GOT3 (cell line): ENCODE results near the gene LCN2.
A peak's percentile ranks its signal among the peaks of the same experiment; 100 is the strongest.

Experiments used
- DNase-seq: peaks from one replicate; lab custom pipeline; 2025; ENCODE audit warnings: mixed read lengths; lab: John Stamatoyannopoulos, UW

LCN2 gene

DNA sequence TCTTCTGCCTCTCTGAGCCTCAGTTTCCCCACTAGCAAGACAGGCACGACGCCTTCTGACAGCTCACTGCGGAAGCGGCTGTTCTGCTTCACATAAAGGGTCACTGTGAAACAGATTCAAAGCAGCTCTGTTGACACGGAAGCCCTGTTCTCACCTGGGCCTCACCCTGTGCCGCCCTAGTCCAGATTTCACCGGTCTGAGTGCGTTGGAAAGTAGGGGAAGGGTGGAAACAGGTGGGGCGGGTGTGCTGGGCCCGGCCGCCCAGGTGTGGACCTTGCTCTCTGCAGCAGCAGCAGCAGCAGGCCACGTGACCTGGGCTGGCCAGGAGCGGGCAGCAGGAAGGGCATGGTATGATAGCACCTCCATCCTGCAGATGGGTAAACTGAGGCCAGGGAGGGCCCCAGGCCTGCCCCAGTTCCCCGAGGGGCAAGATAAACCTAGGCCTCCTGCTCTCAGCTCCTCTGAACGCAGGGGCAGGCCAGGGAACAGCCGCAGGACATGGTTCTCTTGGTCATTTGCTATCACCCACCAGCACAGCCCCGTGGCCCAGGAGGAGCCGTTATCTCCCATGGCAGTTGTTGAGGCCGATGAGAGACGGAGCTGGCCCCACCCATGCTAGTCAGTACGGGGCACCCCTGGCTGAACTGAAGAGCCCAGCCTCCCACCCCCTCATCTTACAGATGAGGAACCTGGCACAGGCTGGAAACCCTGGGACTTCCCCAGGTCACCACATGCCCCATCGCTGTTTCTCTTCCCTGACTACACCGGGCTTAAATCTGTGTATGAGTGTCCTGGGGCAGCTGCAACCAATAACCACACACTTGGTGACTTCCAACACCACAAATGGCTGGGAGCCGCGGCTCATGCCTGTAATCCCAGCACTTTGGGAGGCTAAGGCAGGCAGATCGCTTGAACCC lies 33.8 kb upstream of the LCN2 start:
- no peak for DNase-seq

DNA sequence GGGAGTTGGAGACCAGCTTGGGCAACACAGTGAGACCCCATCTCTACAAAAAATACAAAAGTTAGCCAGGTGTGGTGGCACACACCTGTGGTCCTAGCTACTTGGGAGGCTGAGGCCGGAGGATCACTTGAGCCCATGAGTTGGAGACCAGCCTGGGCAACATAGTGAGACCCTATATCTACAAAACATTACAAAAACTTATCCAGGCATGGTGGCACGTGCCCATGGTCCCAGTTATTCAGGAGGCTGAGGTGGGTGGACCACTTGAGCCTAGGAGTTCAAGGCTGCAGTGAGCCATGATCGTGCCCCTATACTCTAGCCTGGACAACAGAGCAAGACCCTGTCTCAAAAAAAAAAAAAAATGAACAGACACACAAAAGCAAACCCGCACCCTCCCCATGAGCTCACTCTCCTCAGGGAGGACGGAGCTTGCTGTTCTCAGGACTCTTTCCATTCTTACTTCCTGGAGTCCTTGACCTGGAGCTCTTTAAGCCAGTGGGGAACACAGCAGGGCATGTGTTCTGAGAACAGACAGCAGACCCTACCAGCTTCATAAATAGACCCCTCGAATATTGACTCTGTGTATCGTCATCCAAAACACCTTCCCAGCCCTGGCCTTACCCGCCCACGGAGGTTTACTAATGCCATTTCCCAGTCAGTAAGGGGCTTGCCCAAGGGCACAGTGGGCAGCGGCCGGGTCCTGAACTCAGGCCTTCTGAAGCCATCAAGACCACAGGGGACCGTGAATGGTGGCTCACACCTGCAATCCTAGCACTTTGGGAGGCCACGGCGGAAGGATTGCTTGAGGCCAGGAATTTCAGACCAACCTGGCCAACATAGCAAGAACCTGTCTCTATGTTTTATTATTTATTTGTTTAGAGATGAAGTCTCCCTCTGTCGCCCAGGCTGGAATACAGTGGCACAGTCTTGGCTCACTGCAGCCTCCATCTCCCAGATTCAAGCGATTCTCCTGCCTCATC lies 32.9 kb upstream of the LCN2 start:
- no peak for DNase-seq

- DNase-seq = peak; percentile 41
These were observed 31.4 kb upstream of the LCN2 start for GRCh38 chr9:128117613-128118471.

DNA sequence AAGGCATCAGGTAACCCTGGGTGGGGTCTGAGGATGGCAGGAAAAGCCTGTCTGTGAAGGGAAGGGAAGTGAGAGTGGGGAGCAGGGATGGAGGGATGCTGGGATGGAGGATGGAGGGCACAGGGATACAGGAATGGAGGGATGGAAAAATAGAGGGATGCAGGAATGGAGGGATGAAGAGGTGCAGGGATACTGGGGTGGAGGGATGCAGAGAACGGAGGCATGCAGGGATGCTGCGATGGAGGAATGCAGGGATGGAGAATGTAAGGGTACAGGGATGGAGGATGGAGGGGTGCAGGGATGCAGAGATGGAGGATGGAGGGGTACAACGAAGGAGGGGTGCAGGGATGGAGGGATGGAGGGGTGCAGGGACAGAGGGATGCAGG lies 30.8 kb upstream of the LCN2 start:
- no peak for DNase-seq

GRCh38 chr9:128118971-128119665 lies 30.1 kb upstream of the LCN2 start:
- DNase-seq = no peak

DNA sequence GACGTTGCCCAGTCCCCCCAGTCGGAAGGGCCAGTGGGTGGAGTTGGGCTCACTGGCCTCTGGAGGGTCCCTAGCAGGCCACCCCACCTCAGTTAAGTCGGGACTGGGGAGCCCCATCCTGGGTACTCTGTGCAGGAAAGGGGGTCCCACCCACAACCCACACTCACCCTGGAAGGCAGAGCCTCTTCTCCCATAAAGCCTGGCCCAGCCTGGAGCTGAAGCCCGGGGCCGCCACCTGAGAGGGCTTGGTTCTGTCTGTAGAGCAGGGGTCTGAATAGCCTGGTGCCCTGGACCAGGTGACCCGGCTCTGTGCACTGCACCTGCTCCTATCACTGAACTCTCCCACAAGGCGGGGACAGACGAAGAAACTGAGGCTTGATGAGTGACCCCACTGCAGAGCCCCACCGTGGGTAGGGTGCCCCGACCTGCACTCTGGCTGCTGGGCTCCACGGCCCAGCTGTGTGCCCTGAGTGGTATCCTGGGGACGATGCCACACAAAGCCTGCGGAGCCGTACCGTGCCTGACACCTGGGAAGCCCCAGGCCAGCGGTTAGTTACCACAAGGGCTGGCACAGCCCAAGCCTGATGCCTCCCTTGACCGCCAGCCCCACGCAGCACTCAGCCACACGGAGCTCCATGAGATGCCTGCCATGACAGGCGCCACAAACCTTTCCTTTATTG lies 29.1 kb upstream of the LCN2 start:
- DNase-seq = no peak

DNA sequence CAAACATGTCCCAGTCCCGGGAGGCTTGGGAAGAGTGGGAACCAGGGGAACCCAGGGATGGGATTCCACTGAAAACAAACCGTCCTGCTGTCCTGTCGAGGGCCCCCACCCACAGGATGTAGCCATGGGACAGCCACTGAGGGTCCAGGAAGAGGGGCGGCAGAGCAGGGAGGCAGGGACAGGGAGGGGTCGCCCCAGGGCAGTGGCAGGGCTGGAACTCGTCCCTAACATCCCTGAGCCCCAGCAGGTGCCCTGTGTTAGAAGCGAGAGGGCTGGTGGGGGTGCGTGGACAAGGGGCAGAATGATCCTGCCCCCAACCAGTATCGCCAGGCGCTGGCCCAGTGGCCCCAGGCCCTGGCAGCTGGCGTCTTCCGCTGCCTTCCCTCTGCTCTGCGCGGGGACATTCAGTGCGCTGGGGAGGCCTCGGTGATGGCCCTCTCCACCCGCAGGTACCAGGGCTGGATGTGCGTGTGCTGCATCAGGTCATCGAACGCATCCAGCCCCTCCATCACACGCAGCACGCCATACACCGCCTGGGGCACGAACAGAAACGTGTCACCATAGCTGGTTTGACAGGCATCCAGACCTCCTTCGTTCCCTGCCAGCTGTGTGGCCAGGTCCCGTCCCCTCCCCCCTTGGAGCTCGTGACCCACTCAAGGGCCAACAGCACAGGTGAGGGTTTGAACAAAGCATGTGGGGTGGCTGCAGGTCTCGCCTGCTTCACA lies 28.4 kb upstream of the LCN2 start:
- DNase-seq = no peak

DNA sequence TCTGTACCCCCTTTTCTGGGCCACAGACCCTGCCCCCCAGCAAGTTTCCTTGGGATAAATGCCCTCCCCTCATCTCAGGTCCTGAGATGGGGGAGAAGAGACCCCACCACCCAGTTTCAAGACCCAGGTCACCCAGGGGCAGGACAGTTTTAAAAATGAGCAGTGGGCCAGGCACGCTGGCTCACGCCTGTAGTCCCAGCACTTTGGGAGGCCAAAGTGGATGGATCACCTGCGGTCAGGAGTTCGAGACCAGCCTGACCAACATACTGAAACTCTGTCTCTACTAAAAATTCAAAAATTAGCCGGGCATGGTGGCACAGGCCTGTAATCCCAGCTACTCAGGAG lies 27.8 kb upstream of the LCN2 start:
- DNase-seq = no peak

GRCh38 chr9:128121924-128122808 lies 27.1 kb upstream of the LCN2 start:
- DNase-seq = no peak

DNA sequence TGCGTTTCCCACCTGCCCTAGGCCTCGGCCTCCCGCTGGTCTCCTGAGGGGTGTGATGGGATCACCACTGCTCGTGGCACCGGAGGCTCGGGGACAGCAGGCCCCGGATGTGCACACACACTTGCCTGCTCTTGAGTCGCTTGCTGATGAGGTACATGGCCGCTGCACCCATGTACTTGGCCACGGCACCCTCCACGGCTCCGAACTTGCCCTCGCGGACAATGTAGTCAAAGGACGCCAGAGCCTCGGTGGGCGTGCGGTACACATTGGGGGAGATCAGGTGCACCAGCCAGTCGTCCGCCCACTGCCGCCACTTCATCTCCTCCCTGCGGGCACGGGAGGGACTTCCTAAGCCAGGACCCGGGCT lies 26.5 kb upstream of the LCN2 start:
- no peak for DNase-seq

DNA sequence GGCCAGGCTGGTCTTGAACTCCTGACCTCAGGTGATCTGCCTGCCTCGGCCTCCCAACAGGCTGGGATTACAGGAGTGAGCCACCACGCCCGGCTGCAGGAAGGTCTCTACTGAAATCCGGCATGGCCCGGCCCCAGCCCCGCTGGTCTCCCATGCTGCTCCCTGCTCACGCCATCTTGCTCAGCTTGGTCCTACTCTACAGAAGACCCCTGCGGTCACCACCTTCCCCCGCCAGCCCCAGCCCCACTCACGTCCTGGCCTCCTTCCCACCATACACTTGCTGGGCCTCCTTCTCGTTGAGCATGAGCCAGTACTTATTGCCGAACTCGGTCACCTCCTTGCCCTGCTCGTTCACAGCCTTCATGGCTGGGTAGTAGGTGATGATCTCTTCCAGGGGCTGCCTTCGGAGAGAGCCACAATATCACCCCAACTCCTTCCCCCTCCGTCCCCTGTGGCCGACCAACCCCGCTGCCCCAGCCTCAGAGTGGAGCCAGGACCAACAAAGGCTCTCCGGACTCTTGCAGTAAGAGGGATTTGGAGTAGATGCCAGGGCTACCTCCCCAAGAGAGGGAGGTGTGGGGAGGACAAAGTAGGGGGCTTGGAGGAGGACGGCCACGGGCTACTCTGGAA lies 25.7 kb upstream of the LCN2 start:
- DNase-seq = no peak

GRCh38 chr9:128124451-128124850 lies 24.8 kb upstream of the LCN2 start:
- DNase-seq = no peak

GRCh38 chr9:128124873-128125579 lies 24.2 kb upstream of the LCN2 start:
- no peak for DNase-seq

DNA sequence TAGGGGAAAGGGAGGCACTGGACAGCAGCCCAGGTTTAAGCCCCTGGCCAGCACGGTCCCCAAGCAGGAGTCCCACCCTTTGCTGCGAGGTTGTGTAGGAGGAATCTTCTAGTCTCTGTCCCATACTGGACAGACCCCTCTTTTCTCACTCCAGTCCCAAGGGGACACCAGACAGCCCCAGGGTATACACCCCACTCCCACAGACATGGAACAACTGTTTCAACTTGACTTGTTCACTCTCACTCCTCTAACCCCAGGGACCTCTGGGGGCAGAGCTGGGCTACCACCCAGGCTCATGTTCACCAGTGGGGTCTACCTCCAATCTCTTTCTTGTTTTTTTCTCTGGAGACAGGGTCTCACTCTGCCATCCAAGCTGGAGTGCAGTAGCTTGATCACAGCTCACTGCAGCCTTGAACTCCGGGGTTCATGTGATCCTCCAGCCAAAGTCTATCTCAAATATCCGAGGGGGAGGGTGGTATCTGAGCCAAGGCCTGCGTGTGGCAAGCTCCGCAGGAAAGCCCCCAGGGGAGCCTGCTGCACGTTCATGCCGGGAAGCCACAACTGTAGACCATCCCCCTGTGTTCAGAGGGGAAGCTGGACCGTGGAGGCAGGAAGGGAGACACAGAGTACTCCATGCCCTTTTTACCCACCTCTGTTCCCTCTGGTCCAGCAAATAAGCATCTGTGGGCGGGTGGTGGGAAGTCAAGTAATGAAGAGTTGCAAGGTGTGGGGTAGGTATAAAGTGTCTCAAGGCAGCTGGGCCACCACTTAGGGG lies 23.5 kb upstream of the LCN2 start:
- no peak for DNase-seq

- peak; percentile 15 for DNase-seq
These were observed 21.7 kb upstream of the LCN2 start, which contains the start of gene PTGES2 for GRCh38 chr9:128127568-128127989. TSS of gene PTGES2 (minus strand) at chr9:128127729. CDS start at chr9:128127717, 12 bp downstream.

DNA sequence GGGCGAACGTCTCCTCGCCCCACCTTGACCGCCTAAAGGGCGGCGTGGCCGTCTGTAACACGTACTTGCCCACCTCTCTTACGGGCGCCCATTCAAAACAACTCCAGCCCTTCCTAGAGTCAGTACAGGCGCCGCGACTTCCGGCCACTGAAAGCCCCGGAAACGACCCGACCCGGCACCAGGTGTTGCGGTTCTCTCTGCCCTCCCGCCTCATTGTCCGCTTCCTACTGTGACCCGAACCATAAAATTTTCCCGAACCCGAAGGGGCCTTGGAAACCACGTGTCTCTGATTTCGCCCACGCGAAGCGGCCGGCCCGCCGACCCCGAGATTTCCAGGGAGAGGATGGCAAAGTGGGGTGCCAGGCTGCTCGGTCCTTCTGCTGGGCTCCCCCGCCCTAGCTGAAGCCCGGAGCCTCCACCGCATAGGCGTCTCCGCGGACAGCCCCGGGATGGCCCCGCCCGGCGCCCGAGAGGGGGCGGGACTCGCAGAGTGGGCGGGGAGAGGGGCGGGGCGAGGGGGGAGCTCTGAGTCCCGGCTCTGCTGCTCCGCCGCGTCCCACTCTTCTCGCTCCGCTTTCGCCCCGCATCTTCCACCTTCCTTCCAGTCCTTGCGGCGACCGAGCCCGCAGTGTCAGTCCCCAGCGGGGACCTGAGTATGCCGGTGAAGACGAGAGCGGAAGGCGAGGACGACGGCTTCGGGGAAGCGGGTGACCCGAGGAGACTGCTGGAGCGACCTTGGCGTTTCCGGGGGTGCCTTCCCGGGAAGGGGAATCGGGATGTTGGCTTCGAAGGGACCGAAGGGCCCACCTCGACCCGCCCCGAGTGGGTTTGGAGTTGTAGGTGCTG lies 21.0 kb upstream of the LCN2 start:
- peak; percentile 38 for DNase-seq
